AG04450 (cell line): Measurements from ENCODE around the gene CPN1. TPM values are rescaled to one million over a fixed set of nuclear protein-coding genes. Genes with fewer than 3 reads are reported as not detected.
"Not testable (repeated sequence)": the region's sequence is repeated elsewhere in the genome, so short reads cannot be mapped to it uniquely, and the experiment has no call there.

Experiments
- CTCF ChIA-PET: fragments of 300-600, 350-600 bp; formaldehyde crosslinking; extraction: SDS; loops from one replicate; lab custom pipeline; 2022; ENCODE audit warnings: antibody characterized with exemption, inconsistent platforms; lab: Charles Lee
- POLR2A ChIA-PET: fragments of 350-600 bp; formaldehyde crosslinking; extraction: SDS; loops from one replicate; lab custom pipeline; 2021; ENCODE audit warnings: antibody characterized with exemption, inconsistent platforms; lab: Yijun Ruan, JAX
- DNase-seq: peaks from one replicate; pipeline ENCODE4 v3.0.0-alpha.2; 2011; ENCODE audit warnings: low read depth, low spot score
- H3K27ac ChIP-seq: one replicate; pipeline ENCODE4 v1.5.1; 2012; ENCODE audit warnings: low read depth, low read length, control low read depth
- H3K27me3 ChIP-seq: one replicate; pipeline ENCODE4 v1.6.0; 2012; ENCODE audit warnings: low read length; ENCODE audit not compliant: control insufficient read depth, insufficient read depth
- H3K4me3 ChIP-seq: 2 replicates; pipeline ENCODE4 v1.5.1; 2011; ENCODE audit warnings: mild to moderate bottlenecking, low read depth, low read length, control low read depth
- H3K9me3 ChIP-seq: 2 replicates; pipeline ENCODE4 v1.5.1; 2012; ENCODE audit warnings: low read length; ENCODE audit not compliant: control insufficient read depth, insufficient read depth
- polyA minus RNA-seq: library from RNA; depleted of rRNA, polyadenylated mRNA; stranded (reverse); fragments of >200 nt; gene quantifications from 2 replicates; pipeline ENCODE4 v1.2.3, GENCODE V29; 2011; rRNA and poly(A)+ RNA removed
- polyA plus RNA-seq: library from polyadenylated mRNA; depleted of rRNA; stranded (reverse); fragments of >200 nt; gene quantifications from 2 replicates; pipeline ENCODE4 v1.2.3, GENCODE V29; 2011; rRNA removed
- TF ChIP-seq, protein P1 (sequence below): IDR thresholded peaks from 2 replicates; pipeline ENCODE4 v1.5.1; 2011; ENCODE audit warnings: low read depth, low read length, control low read depth, inconsistent platforms

CPN1 gene
- polyA plus RNA-seq (not detected in 2 replicates), polyA minus RNA-seq (not detected in 2 replicates)

DNA sequence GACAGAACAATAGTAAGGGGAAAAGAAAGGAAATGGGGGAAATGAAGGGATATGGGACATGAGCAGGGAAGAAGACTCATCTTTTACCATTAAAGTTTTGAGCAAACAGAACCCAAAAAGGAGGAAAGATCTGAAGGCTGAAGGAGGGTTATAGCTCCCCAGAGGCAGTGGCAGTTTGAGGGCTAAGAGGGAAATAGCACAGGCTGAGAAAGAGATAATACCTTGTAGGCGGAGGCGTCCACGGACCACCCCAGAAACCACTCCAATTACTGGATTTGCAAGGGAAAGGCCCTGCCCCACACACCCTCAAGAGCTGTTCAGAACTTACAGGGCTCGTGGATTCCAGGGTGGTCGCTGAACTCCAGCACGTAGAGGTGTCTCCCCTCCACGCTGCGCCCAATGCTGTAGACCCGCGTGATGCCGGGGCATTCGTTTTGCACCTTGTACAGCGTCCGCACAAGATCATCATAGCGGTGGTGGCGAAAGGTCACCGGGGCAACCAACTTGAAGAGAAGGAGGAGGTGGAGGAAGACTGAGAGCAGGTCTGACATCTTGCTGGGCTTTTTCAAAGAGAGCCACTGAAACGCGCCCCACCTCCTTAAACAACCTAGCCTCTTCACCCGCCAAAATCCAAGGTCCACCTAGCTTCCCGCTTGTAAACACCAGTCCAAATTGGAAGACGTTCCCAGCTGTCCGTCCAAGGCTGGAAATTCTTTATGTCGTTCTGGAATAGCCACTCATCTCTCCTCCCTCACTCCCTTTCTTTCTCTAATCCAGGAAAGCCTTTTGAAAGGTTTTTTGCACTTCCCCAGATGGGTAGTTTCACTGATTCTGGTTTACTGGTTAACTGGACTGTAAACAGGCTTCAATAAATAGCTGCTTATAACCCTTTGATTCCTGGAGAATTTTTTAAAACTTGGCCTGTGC is at the start of gene CPN1:
TSS of gene CPN1 (minus strand) at position 795 of the 927 bp plus-strand sequence. CDS start at position 551, 244 bp downstream.
- no peak for DNase-seq
- Histone ChIP-seq H3K27ac (no peak within 1 kb of the TSS), H3K27me3 (peaks cover 18% of the 10 kb centered on the region), H3K4me3 (no peak within 1 kb of the TSS), H3K9me3 (no peaks in the 10 kb centered on the region)
- ChIA-PET POLR2A (no interaction called here), CTCF (no interaction called here)
- TF ChIP-seq, protein P1, sequence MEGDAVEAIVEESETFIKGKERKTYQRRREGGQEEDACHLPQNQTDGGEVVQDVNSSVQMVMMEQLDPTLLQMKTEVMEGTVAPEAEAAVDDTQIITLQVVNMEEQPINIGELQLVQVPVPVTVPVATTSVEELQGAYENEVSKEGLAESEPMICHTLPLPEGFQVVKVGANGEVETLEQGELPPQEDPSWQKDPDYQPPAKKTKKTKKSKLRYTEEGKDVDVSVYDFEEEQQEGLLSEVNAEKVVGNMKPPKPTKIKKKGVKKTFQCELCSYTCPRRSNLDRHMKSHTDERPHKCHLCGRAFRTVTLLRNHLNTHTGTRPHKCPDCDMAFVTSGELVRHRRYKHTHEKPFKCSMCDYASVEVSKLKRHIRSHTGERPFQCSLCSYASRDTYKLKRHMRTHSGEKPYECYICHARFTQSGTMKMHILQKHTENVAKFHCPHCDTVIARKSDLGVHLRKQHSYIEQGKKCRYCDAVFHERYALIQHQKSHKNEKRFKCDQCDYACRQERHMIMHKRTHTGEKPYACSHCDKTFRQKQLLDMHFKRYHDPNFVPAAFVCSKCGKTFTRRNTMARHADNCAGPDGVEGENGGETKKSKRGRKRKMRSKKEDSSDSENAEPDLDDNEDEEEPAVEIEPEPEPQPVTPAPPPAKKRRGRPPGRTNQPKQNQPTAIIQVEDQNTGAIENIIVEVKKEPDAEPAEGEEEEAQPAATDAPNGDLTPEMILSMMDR, result no peak

DNA sequence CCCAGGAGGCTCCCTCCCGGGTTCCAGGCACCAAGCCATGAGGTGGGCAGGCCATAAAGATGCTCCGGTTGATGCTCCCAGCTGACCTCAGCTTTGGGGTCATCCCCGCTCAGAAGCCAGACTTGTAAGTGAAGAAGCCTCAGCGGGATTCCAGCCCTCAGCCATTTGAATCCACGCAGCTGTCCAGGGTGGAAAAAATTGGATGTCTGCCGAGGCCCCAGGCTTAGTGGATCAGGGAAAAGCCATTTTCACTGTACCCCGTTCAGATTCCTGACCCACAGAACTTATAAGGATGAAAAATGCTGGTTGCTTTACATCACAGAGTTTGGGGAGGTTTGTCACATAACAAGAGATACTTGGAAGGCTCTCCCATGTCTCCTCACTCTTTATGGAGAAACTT is 49.2 kb upstream of the CPN1 start:
- ChIA-PET POLR2A (no interaction called here), CTCF (no interaction called here)
- Histone ChIP-seq H3K27ac (no peak overlapping the region), H3K27me3 (peaks cover 15% of the 10 kb centered on the region), H3K9me3 (no peaks in the 10 kb centered on the region), H3K4me3 (no peak overlapping the region)
- no peak for DNase-seq
- TF ChIP-seq, protein P1, result no peak

DNA sequence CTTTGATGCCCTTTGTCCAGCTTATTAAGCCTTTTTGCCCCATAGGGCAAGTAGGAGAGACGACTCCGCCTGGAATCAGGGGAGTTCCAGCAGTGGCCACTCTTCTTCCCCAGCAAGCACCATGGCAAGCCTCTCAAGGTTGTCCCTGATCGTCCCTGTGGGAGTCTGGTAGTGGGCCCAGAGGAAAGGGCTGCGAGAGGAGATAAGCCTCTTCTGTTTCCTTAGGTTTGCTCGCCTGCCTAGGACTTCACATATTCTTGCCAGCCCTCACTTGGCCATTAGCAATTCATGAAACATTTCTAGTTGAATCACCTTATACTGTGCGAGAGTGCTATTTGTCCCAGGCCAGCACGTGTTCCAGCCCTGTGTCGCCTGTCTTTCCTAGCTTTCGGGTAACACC is 47.8 kb upstream of the CPN1 start:
- TF ChIP-seq, protein P1, result no peak
- no peak overlapping the region for H3K4me3 ChIP-seq
- H3K9me3 ChIP-seq, result no peaks in the 10 kb centered on the region
- no peak for DNase-seq
- H3K27ac ChIP-seq, result no peak overlapping the region
- CTCF ChIA-PET, result no interaction called here
- POLR2A ChIA-PET, result no interaction called here
- H3K27me3 ChIP-seq, result peaks cover 12% of the 10 kb centered on the region

DNA sequence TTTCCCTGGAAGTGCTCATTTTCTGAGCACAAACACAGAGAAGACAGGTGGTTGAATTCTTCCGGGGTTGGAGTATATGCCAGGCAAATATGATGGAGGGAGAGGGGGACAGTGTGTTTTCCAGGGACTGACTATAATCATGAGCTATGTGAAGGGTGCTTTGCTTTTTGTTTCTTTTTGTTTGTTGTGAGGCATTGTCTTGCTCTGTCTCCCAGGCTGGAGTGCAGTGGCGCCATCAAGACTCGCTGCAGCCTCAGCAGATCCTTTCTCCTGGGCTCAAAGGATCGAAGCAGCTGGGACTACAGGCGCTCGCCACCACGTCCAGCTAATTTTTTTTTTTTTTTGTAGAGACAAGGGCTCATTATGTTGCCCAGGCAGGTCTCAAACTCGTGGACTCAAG is 47.3 kb upstream of the CPN1 start:
- H3K9me3 ChIP-seq, result no peaks in the 10 kb centered on the region
- H3K4me3 ChIP-seq, result no peak overlapping the region
- H3K27me3 ChIP-seq, result peaks cover 12% of the 10 kb centered on the region
- CTCF ChIA-PET, result no interaction called here
- POLR2A ChIA-PET, result no interaction called here
- no peak for DNase-seq
- H3K27ac ChIP-seq, result no peak overlapping the region
- TF ChIP-seq, protein P1, result no peak

DNA sequence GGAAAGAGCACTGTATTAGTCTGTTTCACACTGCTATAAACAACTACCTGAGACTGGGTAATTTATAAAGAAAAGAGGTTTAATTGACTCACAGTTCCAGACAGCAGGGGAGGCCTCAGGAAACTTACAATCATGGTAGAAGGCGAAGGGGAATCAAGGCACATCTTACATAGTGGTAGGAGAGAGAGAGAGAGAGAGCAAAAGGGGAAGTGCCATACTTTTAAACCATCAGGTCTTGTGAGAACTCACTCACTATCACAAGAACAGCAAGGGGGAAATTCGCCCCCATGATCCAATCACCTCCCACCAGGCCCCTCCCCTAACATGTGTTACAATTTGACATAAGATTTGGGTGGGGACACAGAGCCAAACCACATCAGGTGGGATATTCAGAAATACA is 43.7 kb upstream of the CPN1 start:
- H3K4me3 ChIP-seq, DNase-seq, H3K9me3 ChIP-seq, H3K27ac ChIP-seq, CTCF ChIA-PET, POLR2A ChIA-PET: not testable (repeated sequence)
- H3K27me3 ChIP-seq, result peaks cover 15% of the 10 kb centered on the region
